NCI-H1417 (cell line): ENCODE results near the gene TMEM178B.
"Not testable (repeated sequence)": the region's sequence is repeated elsewhere in the genome, so short reads cannot be mapped to it uniquely, and the experiment has no call there.

Experiments
- DNase-seq, 3 experiments: peaks; one replicate each; lab custom pipeline; 2025; lab: John Stamatoyannopoulos, UW

The TMEM178B gene

GRCh38 chr7:141389140-141389796 is 315.4 kb downstream of the TMEM178B start:
- DNase-seq: no peak

- no peak for DNase-seq
Measured at GRCh38 chr7:141390339-141390738, 316.5 kb downstream of the TMEM178B start.

GRCh38 chr7:141393056-141393455 is 319.2 kb downstream of the TMEM178B start:
- no peak for DNase-seq

- no peak for DNase-seq
Measured at GRCh38 chr7:141397236-141398163, 323.6 kb downstream of the TMEM178B start.

- DNase-seq: no peak
Measured at GRCh38 chr7:141400356-141400755, 326.5 kb downstream of the TMEM178B start.

GRCh38 chr7:141402277-141402996 is 328.6 kb downstream of the TMEM178B start:
- no peak for DNase-seq

GRCh38 chr7:141403846-141404245 is 330.0 kb downstream of the TMEM178B start:
- DNase-seq: not testable (repeated sequence)

- no peak for DNase-seq
Measured at GRCh38 chr7:141406347-141406746, 332.5 kb downstream of the TMEM178B start.

- DNase-seq: no peak
Measured at GRCh38 chr7:141407893-141408292, 334.0 kb downstream of the TMEM178B start.

- no peak for DNase-seq
Measured at GRCh38 chr7:141408440-141408839, 334.6 kb downstream of the TMEM178B start.

GRCh38 chr7:141409219-141409618 is 335.4 kb downstream of the TMEM178B start:
- DNase-seq: no peak

- peak; percentile 49 to 85 (median 78) for DNase-seq
Measured at GRCh38 chr7:141409801-141410329, 336.0 kb downstream of the TMEM178B start.

GRCh38 chr7:141410353-141411000 is 336.6 kb downstream of the TMEM178B start:
- DNase-seq: peak in 1 of 3 experiments; percentile 18

- no peak for DNase-seq
Measured at GRCh38 chr7:141411133-141411532, 337.3 kb downstream of the TMEM178B start.

GRCh38 chr7:141415999-141416398 is 342.1 kb downstream of the TMEM178B start:
- DNase-seq: no peak

GRCh38 chr7:141416650-141417270 is 342.9 kb downstream of the TMEM178B start:
- DNase-seq: peak in 2 of 3 experiments; percentile 46 to 99

GRCh38 chr7:141417506-141417905 is 343.6 kb downstream of the TMEM178B start:
- DNase-seq: no peak

- DNase-seq: peak in 1 of 3 experiments; percentile 79
Measured at GRCh38 chr7:141418066-141418465, 344.2 kb downstream of the TMEM178B start.

GRCh38 chr7:141421306-141421705 is 347.4 kb downstream of the TMEM178B start:
- DNase-seq: peak in 1 of 3 experiments; percentile 47

- no peak for DNase-seq
Measured at GRCh38 chr7:141427134-141427533, 353.3 kb downstream of the TMEM178B start.
